ENCODE data around the gene LINGO3.
A peak's percentile ranks its signal among the peaks of the same experiment; 100 is the strongest.
"Not testable (repeated sequence)": the region's sequence is repeated elsewhere in the genome, so short reads cannot be mapped to it uniquely, and the experiment has no call there.

LINGO3 gene

GRCh38 chr19:2282062-2282861 is 25.7 kb downstream of the LINGO3 start, which contains the start of gene PEAK3:
Gene PEAK3 (minus strand): TSS chr19:2282175. CDS start chr19:2280931, 1,244 bp downstream.
- DNase-seq (ENCODE audit: low read depth in 2 of 2), result no peak

GRCh38 chr19:2281265-2282061 is 26.5 kb downstream of the LINGO3 start:
- DNase-seq (ENCODE audit: low read depth in 2 of 2), result not testable (repeated sequence)

- no peak for DNase-seq (ENCODE audit: low read depth in 2 of 2)
Observed at GRCh38 chr19:2280633-2281264, 27.2 kb downstream of the LINGO3 start.

GRCh38 chr19:2278459-2279158 is 29.3 kb downstream of the LINGO3 start:
- no peak for DNase-seq (ENCODE audit: low read depth in 2 of 2)

- DNase-seq (ENCODE audit: low read depth in 2 of 2), result no peak
Observed at GRCh38 chr19:2277138-2277537, 30.8 kb downstream of the LINGO3 start.

- DNase-seq (ENCODE audit: low read depth in 2 of 2), result no peak
Observed at GRCh38 chr19:2276429-2276986, 31.4 kb downstream of the LINGO3 start.

GRCh38 chr19:2275588-2276428 is 32.1 kb downstream of the LINGO3 start:
- DNase-seq (ENCODE audit: low read depth in 2 of 2), result no peak

- DNase-seq (ENCODE audit: low read depth in 2 of 2), result no peak
Observed at GRCh38 chr19:2274931-2275535, 32.9 kb downstream of the LINGO3 start.

- no peak for DNase-seq (ENCODE audit: low read depth in 2 of 2)
Observed at GRCh38 chr19:2274185-2274711, 33.7 kb downstream of the LINGO3 start.

GRCh38 chr19:2273356-2274184 is 34.4 kb downstream of the LINGO3 start:
- DNase-seq (ENCODE audit: low read depth in 2 of 2), result peak; percentile 53 to 63

- no peak for DNase-seq (ENCODE audit: low read depth in 2 of 2)
Observed at GRCh38 chr19:2271234-2272103, 36.5 kb downstream of the LINGO3 start.

GRCh38 chr19:2270423-2271233 is 37.3 kb downstream of the LINGO3 start:
- peak; percentile 46 to 60 for DNase-seq (ENCODE audit: low read depth in 2 of 2)

GRCh38 chr19:2270157-2270422 is 37.9 kb downstream of the LINGO3 start:
- no peak for DNase-seq (ENCODE audit: low read depth in 2 of 2)

- peak; percentile 98 for DNase-seq (ENCODE audit: low read depth in 2 of 2)
Observed at GRCh38 chr19:2269244-2270156, 38.5 kb downstream of the LINGO3 start.

- no peak for DNase-seq (ENCODE audit: low read depth in 2 of 2)
Observed at GRCh38 chr19:2268861-2269243, 39.1 kb downstream of the LINGO3 start.

- DNase-seq (ENCODE audit: low read depth in 2 of 2), result no peak
Observed at GRCh38 chr19:2268480-2268830, 39.5 kb downstream of the LINGO3 start.

All from stimulated activated CD4-positive, alpha-beta T cell treated with anti-CD3 and anti-CD28 coated beads, Interleukin-12 subunit alpha, Interleukin-12 subunit beta, amount 100 ng/mL, for 24 hours (primary cell).